HepG2 (cell line): Measurements from ENCODE around the gene CDK14. TPM values are rescaled to one million over a fixed set of nuclear protein-coding genes. Genes with fewer than 3 reads are reported as not detected.

Experiments used
- ATAC-seq: fragments of 200-7000 bp; cut with Tn5 transposase; 3 replicates; pipeline ENCODE4 v1.9.1; 2020; ENCODE audit warnings: mild to moderate bottlenecking, moderate library complexity
- BruUV-seq: library from RNA; stranded (reverse); fragments of 400-500 nt; replicated peaks from 2 replicates; lab custom pipeline; 2021; lab: Mats Ljungman, UMichigan
- CTCF ChIA-PET: fragments of 300-600 bp; formaldehyde crosslinking; extraction: SDS; loops from one replicate; lab custom pipeline; 2021; ENCODE audit warnings: low total read pairs, inconsistent platforms, low intra/inter-chr PET ratio; lab: Yijun Ruan, JAX
- POLR2A ChIA-PET: fragments of 350-600 bp; sonication (Branson Sonifier 250); formaldehyde crosslinking; loops from one replicate; lab custom pipeline; 2020; ENCODE audit warnings: antibody characterized with exemption, inconsistent platforms; lab: Yijun Ruan, JAX
- DNase-seq: peaks from one replicate; pipeline ENCODE4 v3.0.0-alpha.2; 2015; ENCODE audit warnings: low spot score
- FAIRE-seq: peaks from 3 replicates; lab custom pipeline; 2011; peaks lifted over from hg19 to GRCh38; lab: Jason Lieb, UNC
- H2AFZ ChIP-seq: one replicate; pipeline ENCODE4 v1.6.1; 2011; ENCODE audit warnings: low read length, inconsistent platforms
- H3K27ac ChIP-seq: fragments of 300-600 bp; 3 replicates; pipeline ENCODE4 v1.8.0; 2011; ENCODE audit warnings: mixed run types, mild to moderate bottlenecking, mixed read lengths, low read length, inconsistent platforms; ENCODE audit not compliant: insufficient read depth; ENCODE audit errors: extremely low read length
- H3K27me3 ChIP-seq, 2 experiments: fragments of 200-600 bp in 1 of 2; 2 replicates in 1 of 2; 3 replicates in 1 of 2; pipeline versions ENCODE4 v1.6.0 to v1.8.0; 2011; ENCODE audit warnings: low read length in 2 of 2, mild to moderate bottlenecking in 2 of 2, moderate library complexity in 2 of 2, inconsistent platforms in 1 of 2; ENCODE audit not compliant: insufficient read depth in 2 of 2, control insufficient read depth in 1 of 2
- H3K36me3 ChIP-seq, 2 experiments: fragments of 200-600 bp in 1 of 2; replicated peaks in 1 of 2; 2 replicates in 1 of 2; 3 replicates in 1 of 2; pipeline versions ENCODE4 v1.5.1 to v1.8.0; 2011; ENCODE audit warnings: low read length in 2 of 2, inconsistent platforms in 1 of 2; ENCODE audit not compliant: insufficient read depth in 2 of 2, control insufficient read depth in 1 of 2
- H3K4me1 ChIP-seq: 2 replicates; pipeline ENCODE4 v1.5.1; 2012; ENCODE audit warnings: low read length, inconsistent platforms; ENCODE audit not compliant: insufficient read depth
- H3K4me2 ChIP-seq: 2 replicates; pipeline ENCODE4 v1.6.0; 2011; ENCODE audit warnings: low read depth, low read length, inconsistent platforms
- H3K4me3 ChIP-seq, 3 experiments: fragments of 200-600 bp in 1 of 3; sonication (generic), shearing (Covaris generic) in 1 of 3; replicated peaks in 1 of 3; 2 replicates each; pipeline ENCODE4 v1.5.1; 2011 to 2016; ENCODE audit warnings: low read length in 3 of 3, inconsistent platforms in 2 of 3, low read depth in 2 of 3, mild to moderate bottlenecking in 2 of 3, control low read depth in 1 of 3, mixed read lengths in 1 of 3; ENCODE audit not compliant: insufficient read depth in 1 of 3
- H3K79me2 ChIP-seq: one replicate; pipeline ENCODE4 v1.6.1; 2011; ENCODE audit warnings: low read length, inconsistent platforms; ENCODE audit not compliant: insufficient read depth
- H3K9ac ChIP-seq: 2 replicates; pipeline ENCODE4 v1.6.0; 2011; ENCODE audit warnings: mild to moderate bottlenecking, low read depth, low read length, inconsistent platforms; ENCODE audit not compliant: insufficient read depth
- H3K9me3 ChIP-seq: 2 replicates; pipeline ENCODE4 v1.5.1; 2012; ENCODE audit warnings: mild to moderate bottlenecking, low read length
- H4K20me1 ChIP-seq: 2 replicates; pipeline ENCODE4 v1.6.0; 2011; ENCODE audit warnings: inconsistent platforms, mild to moderate bottlenecking, low read length, moderate library complexity; ENCODE audit not compliant: insufficient read depth
- CHD2 ChIP-seq: IDR thresholded peaks from 2 replicates; pipeline ENCODE4 v1.6.1; 2011; ENCODE audit warnings: low read depth, low read length, improper control_type of control experiment
- FOXA3 ChIP-seq: IDR thresholded peaks from 2 replicates; pipeline ENCODE4 v1.6.1; 2016; ENCODE audit warnings: missing genetic modification reagents, missing compliant biosample characterization
- FOXO1 ChIP-seq: sonication (generic); formaldehyde crosslinking; IDR thresholded peaks from 2 replicates; pipeline ENCODE4 v1.4.0; 2020; ENCODE audit warnings: missing genetic modification reagents
- HOXA9 ChIP-seq: sonication (generic); formaldehyde crosslinking; IDR thresholded peaks from 2 replicates; pipeline ENCODE4 v1.8.1; 2022; ENCODE audit warnings: missing genetic modification reagents, mild to moderate bottlenecking, moderate library complexity, borderline replicate concordance
- SATB2 ChIP-seq: sonication (generic); formaldehyde crosslinking; IDR thresholded peaks from 2 replicates; pipeline ENCODE4 v1.5.0; 2020; ENCODE audit warnings: missing genetic modification reagents
- SNAI1 ChIP-seq: sonication (generic); formaldehyde crosslinking; IDR thresholded peaks from 2 replicates; pipeline ENCODE4 v1.5.0; 2020; ENCODE audit warnings: mild to moderate bottlenecking, missing genetic modification reagents, borderline replicate concordance
- STAT5B ChIP-seq: sonication (generic); formaldehyde crosslinking; IDR thresholded peaks from 2 replicates; pipeline ENCODE4 v1.4.0; 2020; ENCODE audit warnings: missing genetic modification reagents
- THAP11 ChIP-seq: IDR thresholded peaks from 2 replicates; pipeline ENCODE4 v1.6.1; 2016; ENCODE audit warnings: missing biosample characterization, missing genetic modification reagents
- TRIM24 ChIP-seq: sonication (generic); formaldehyde crosslinking; IDR thresholded peaks from 2 replicates; pipeline ENCODE4 v1.8.0; 2022; ENCODE audit warnings: mild to moderate bottlenecking, missing genetic modification reagents
- ZEB1 ChIP-seq: IDR thresholded peaks from 2 replicates; pipeline ENCODE4 v1.6.1; 2012; ENCODE audit warnings: mild to moderate bottlenecking, low read depth, inconsistent platforms; ENCODE audit not compliant: insufficient replicate concordance
- ZFX ChIP-seq: sonication (generic); formaldehyde crosslinking; IDR thresholded peaks from 2 replicates; pipeline ENCODE4 v1.4.0; 2020; ENCODE audit warnings: mild to moderate bottlenecking, low read depth, missing genetic modification reagents, moderate library complexity
- ZNF484 ChIP-seq: sonication (generic); formaldehyde crosslinking; IDR thresholded peaks from 2 replicates; pipeline ENCODE4 v1.5.1; 2020; ENCODE audit warnings: mild to moderate bottlenecking, low read depth, missing genetic modification reagents, borderline replicate concordance
- ZNF530 ChIP-seq: sonication (generic); formaldehyde crosslinking; IDR thresholded peaks from 2 replicates; pipeline ENCODE4 v1.5.0; 2020; ENCODE audit warnings: low read depth, mild to moderate bottlenecking, missing genetic modification reagents
- ZNF607 ChIP-seq: sonication (generic); formaldehyde crosslinking; IDR thresholded peaks from 2 replicates; pipeline ENCODE4 v1.5.1; 2020; ENCODE audit warnings: missing genetic modification reagents, mild to moderate bottlenecking, borderline replicate concordance
- ZNF615 ChIP-seq: sonication (generic); formaldehyde crosslinking; IDR thresholded peaks from 2 replicates; pipeline ENCODE4 v1.5.0; 2020; ENCODE audit warnings: mild to moderate bottlenecking, missing genetic modification reagents, borderline replicate concordance
- WGBS: methylation state at CpG from one replicate; pipeline ENCODE4 v1.1.6; 2017; ENCODE audit warnings: low lambda C conversion rate; 5-methylcytosine and 5-hydroxymethylcytosine counted together
- in situ Hi-C: cut with HindIII; loops from 2 replicates; pipeline ENCODE4 v1.10.0; 2017; ENCODE audit warnings: low pct_unique_long_range_greater_than_20kb; ENCODE audit not compliant: extremely low pct_ligation_motif_present
- intact Hi-C: fragments of 100-400 bp; cut with micrococcal nuclease; formaldehyde crosslinking; loops from one replicate; pipeline ENCODE4 v1.10.0; 2022; ENCODE audit not compliant: unreplicated experiment
- polyA plus RNA-seq, 8 experiments: library from polyadenylated mRNA; depleted of rRNA in 3 of 8; stranded (reverse) in 7 of 8; unstranded in 1 of 8; fragments of >200 nt; fragmentation: Illumina TruSeq in 4 of 8; extraction: Trizol in 4 of 8; gene quantifications; 2 replicates each; pipeline versions ENCODE4 v1.2.1 to v1.2.3, GENCODE V29; 2011 to 2016; ENCODE audit warnings: low read depth in 4 of 8, missing spikeins in 1 of 8, mixed read lengths in 1 of 8; ENCODE audit not compliant: insufficient read depth in 1 of 8
- total RNA-seq, 5 experiments: library from RNA; depleted of rRNA; stranded (reverse); fragments of >200 nt; fragmentation: Illumina TruSeq; extraction: Trizol; gene quantifications; 2 replicates each; pipeline ENCODE4 v1.2.3, GENCODE V29; 2016; ENCODE audit warnings: low read depth in 1 of 5
- TF ChIP-seq, protein P1 (sequence below): sonication (generic); formaldehyde crosslinking; IDR thresholded peaks from 2 replicates; pipeline ENCODE4 v1.4.0; 2020; ENCODE audit warnings: mild to moderate bottlenecking, missing genetic modification reagents
- TF ChIP-seq, protein P2 (sequence below): sonication (generic); formaldehyde crosslinking; IDR thresholded peaks from 2 replicates; pipeline ENCODE4 v1.5.0; 2020; ENCODE audit warnings: mild to moderate bottlenecking, missing genetic modification reagents

CDK14 gene
- total and polyA plus RNA-seq, 2 of the 13 experiments (the other 11 are each of a cell fraction or from before 2014, with no cell fraction given), result 0.26 to 0.71 TPM

DNA sequence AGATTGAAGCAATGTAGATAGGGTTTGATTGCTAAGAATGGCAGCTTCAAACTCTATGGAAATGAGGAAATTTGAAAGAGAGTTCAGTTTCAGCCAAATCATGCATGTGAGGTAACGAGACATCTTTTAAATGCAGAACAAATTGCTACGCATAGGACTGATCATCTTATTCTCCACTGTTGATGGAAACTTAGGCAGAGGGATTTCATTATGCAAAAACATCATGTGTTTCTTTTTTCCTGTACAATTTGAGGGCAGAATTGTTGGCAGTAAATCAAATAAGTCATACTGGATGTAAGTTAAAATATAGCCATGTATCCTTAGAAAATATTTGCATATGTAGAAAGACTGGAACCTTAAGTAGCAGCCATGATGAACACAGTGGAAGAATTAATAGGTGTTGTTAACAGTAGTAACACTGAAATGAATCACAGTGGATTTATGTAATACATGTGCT is 327.4 kb downstream of the CDK14 start:
- Histone ChIP-seq H4K20me1 (no peaks in the 10 kb centered on the region), H3K9me3 (no peaks in the 10 kb centered on the region), H3K27ac (no peak overlapping the region), H3K9ac (no peak overlapping the region), H3K36me3 (no peaks in the 10 kb centered on the region), H3K4me3 (no peak overlapping the region), H3K4me1 (no peaks in the 10 kb centered on the region), H3K79me2 (no peaks in the 10 kb centered on the region), H3K27me3 (no peaks in the 10 kb centered on the region), H3K4me2 (no peak overlapping the region), H2AFZ (no peak overlapping the region)
- WGBS, result 41% methylated on average over 2 of the region's 2 CpGs
- ChIA-PET CTCF (no interaction called here), POLR2A (no interaction called here)
- intact Hi-C loops (no loop called here), in situ Hi-C loops (no loop called here)
- no peak for ATAC-seq
- no peak for FAIRE-seq
- no peak for DNase-seq
- no TSS peak for BruUV-seq
- TF ChIP-seq THAP11 (CRISPR knock-in tag) (no peak), ZNF484 (CRISPR knock-in tag) (no peak), ZNF530 (no peak), ZNF615 (CRISPR knock-in tag) (no peak), HOXA9 (CRISPR knock-in tag) (no peak), ZFX (CRISPR knock-in tag) (no peak), CHD2 (no peak), FOXA3 (no peak), FOXO1 (CRISPR knock-in tag) (no peak), STAT5B (no peak), ZNF607 (no peak), ZEB1 (no peak), SNAI1 (CRISPR knock-in tag) (no peak), SATB2 (CRISPR knock-in tag) (no peak), TRIM24 (CRISPR knock-in tag) (no peak)
- TF ChIP-seq, protein P1, sequence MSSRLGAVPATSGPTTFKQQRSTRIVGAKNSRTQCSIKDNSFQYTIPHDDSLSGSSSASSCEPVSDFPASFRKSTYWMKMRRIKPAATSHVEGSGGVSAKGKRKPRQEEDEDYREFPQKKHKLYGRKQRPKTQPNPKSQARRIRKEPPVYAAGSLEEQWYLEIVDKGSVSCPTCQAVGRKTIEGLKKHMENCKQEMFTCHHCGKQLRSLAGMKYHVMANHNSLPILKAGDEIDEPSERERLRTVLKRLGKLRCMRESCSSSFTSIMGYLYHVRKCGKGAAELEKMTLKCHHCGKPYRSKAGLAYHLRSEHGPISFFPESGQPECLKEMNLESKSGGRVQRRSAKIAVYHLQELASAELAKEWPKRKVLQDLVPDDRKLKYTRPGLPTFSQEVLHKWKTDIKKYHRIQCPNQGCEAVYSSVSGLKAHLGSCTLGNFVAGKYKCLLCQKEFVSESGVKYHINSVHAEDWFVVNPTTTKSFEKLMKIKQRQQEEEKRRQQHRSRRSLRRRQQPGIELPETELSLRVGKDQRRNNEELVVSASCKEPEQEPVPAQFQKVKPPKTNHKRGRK (CRISPR knock-in tag), result no peak
- TF ChIP-seq, protein P2, sequence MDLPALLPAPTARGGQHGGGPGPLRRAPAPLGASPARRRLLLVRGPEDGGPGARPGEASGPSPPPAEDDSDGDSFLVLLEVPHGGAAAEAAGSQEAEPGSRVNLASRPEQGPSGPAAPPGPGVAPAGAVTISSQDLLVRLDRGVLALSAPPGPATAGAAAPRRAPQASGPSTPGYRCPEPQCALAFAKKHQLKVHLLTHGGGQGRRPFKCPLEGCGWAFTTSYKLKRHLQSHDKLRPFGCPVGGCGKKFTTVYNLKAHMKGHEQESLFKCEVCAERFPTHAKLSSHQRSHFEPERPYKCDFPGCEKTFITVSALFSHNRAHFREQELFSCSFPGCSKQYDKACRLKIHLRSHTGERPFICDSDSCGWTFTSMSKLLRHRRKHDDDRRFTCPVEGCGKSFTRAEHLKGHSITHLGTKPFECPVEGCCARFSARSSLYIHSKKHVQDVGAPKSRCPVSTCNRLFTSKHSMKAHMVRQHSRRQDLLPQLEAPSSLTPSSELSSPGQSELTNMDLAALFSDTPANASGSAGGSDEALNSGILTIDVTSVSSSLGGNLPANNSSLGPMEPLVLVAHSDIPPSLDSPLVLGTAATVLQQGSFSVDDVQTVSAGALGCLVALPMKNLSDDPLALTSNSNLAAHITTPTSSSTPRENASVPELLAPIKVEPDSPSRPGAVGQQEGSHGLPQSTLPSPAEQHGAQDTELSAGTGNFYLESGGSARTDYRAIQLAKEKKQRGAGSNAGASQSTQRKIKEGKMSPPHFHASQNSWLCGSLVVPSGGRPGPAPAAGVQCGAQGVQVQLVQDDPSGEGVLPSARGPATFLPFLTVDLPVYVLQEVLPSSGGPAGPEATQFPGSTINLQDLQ (CRISPR knock-in tag), result no peak
